GM18517 (cell line): Measurements from ENCODE around the gene DRC3.
"Not testable (repeated sequence)": the region's sequence is repeated elsewhere in the genome, so short reads cannot be mapped to it uniquely, and the experiment has no call there.

Experiments used
- ATAC-seq: cut with Tn5 transposase; IDR thresholded peaks from one replicate; pipeline ENCODE4 v1.9.1; 2021; ENCODE audit warnings: mild to moderate bottlenecking, moderate library complexity; ENCODE audit not compliant: unreplicated experiment

DRC3 gene

GRCh38 chr17:17941015-17941414 lies 31.6 kb upstream of the DRC3 start:
- no peak for ATAC-seq

- no peak for ATAC-seq
These were observed 29.8 kb upstream of the DRC3 start for GRCh38 chr17:17942846-17943245.

GRCh38 chr17:17943281-17943984 lies 29.2 kb upstream of the DRC3 start:
- no peak for ATAC-seq

DNA sequence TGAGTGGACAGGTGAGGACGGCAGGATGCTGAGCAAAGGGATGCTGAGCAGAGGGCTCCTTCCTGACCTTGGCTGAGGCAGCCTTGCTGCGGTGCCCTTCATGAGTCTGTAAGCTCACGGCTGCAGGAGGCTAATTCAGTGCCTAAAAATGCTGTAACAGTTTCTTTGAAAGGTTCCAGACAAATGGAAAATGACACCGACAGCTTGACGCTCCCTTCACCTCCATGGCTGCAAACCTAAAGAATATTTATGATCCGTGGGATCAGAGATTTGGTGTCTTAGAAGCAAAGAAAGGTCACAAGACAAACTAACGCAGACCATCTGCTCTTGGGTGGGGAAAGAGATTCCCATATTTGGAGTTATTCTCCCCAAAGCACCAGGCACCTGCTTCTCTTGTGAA lies 28.4 kb upstream of the DRC3 start:
- ATAC-seq: no peak

DNA sequence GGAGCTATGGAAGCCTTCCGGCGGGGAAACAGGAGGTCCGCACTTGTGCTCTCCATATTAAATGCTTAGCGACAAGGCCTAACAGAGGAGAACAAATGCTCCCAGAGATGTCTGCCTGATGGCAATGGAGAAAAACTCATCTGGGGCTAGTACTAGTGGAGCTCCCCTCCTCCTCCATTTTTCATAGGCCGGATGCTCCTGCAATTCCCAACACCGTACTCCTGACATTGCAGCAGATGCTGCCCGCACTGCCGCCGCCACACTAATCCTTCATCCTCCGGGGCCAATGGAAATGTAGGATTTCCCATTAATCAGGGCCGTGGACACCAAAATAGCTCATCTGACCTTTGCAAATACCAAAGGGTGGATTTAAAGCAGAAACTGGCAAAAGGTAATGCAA lies 27.9 kb upstream of the DRC3 start:
- ATAC-seq: no peak

GRCh38 chr17:17946093-17946492 lies 26.6 kb upstream of the DRC3 start:
- ATAC-seq: no peak

DNA sequence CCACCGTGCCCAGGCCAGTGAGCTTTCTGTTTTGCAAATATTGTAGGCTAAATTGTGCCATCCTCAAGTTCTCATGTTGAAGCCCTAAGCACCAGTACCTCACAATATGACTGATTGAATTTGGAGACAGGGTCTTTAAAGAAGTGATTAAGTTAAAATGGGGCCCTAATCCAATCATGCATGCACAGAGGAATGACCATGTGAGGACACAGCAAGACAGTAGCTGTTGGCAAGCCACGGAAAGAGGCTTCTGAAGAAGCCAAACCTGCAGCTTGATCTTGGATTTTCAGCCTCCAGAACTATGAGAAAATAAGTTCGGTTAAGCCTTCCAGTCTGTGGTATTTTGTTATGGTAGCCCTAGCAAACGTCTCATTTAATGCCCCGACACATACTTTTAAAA lies 25.4 kb upstream of the DRC3 start:
- ATAC-seq: no peak

- ATAC-seq: no peak
These were observed 24.7 kb upstream of the DRC3 start for GRCh38 chr17:17947966-17948365.

GRCh38 chr17:17950347-17950746 lies 22.3 kb upstream of the DRC3 start:
- ATAC-seq: no peak

DNA sequence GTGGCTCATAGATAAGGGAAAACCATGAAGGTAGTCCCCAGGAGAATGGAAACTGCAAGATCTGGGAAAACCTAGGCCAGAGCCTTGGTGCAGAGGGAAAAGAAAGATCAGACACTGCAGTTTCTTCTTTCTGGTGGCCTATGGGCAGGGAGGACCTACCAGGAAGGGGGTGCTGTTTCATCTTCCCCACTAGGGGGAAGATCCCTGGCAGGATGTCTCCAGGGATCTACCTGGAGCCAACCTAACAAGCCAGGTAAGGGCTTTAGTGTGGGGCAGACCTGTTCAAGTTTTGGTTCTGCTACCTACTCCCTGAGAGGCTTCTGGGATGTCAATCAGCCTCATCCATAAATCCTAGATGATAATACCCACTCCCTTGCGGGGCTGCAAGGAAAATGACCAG lies 21.9 kb upstream of the DRC3 start:
- no peak for ATAC-seq

GRCh38 chr17:17951524-17951923 lies 21.1 kb upstream of the DRC3 start:
- no peak for ATAC-seq

DNA sequence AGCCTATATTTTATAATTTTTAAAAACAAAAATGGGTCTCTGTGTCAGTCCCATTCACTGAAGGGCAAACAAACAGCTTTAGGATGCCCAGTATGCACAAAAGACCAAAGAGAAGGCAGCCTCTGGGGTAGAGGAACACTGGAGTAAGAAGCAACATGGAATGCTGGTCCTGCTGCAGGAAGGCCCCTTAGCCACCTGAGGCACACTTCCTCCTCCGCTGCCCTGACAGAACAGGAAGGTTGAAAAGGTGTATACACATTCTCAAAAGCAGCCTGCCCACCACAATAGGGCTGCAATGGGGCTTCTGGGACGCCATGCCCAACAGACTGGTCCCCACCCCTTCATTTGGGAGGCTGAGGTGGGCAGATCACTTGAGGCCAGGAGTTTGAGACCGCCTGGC lies 20.0 kb upstream of the DRC3 start:
- no peak for ATAC-seq

- no peak for ATAC-seq
These were observed 18.6 kb upstream of the DRC3 start for GRCh38 chr17:17954079-17954478.

DNA sequence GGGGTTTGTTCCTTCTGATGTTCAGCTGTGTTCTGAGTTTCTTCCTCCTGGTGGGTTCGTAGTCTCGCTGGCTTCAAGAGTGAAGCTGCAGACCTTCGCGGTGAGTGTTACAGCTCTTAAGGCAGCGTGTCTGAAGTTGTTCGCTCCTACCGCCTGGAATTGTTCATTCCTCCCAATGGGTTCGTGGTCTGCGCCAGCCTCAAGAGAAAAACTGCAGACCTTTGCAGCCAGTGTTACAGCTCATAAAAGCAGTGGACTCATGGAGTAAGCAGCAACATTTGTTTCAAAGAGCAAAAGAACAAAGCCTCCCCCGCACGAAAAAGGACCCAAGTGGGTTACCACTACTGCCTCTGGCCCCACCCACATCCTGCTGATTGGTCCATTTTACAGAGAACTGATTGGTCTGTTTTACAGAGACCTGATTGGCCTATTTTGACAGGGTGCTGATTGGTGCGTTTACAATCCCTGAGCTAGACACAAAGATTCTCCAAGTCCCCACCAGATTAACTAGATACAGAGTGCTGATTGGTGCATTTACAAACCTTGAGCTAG lies 16.8 kb upstream of the DRC3 start:
- ATAC-seq: not testable (repeated sequence)

DNA sequence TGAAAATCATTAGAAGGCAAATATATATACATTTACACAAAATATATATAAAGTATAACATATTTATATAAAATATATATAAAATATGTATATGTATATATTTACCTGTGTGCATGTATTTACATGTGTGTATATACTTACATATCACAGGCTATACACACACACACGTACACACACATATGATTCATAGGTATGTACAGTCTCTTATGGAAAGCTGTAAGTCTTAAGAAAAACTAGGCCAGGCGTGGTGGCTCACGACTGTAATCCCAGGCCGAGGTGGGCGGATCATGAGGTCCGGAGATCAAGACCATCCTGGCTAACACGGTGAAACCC lies 15.1 kb upstream of the DRC3 start:
- ATAC-seq: no peak

DNA sequence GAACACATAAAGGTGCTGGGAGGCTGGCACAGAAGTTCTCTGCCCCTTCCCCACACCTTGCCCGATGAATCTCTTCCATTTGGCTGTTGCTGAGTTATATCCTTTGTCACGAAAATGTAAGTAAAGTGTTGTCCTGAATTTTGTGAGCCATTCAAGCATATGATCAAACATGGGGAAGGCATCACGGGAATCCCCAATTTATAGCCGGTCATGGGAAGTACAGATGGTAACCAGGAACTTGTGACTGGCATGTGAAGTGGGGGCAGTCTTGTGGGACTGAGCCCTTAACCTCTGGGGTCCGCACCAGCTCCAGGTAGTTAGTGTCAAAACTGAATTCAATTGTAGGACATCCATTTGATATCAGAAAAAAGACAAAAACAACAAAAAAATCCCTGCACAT lies 13.7 kb upstream of the DRC3 start:
- ATAC-seq: no peak

DNA sequence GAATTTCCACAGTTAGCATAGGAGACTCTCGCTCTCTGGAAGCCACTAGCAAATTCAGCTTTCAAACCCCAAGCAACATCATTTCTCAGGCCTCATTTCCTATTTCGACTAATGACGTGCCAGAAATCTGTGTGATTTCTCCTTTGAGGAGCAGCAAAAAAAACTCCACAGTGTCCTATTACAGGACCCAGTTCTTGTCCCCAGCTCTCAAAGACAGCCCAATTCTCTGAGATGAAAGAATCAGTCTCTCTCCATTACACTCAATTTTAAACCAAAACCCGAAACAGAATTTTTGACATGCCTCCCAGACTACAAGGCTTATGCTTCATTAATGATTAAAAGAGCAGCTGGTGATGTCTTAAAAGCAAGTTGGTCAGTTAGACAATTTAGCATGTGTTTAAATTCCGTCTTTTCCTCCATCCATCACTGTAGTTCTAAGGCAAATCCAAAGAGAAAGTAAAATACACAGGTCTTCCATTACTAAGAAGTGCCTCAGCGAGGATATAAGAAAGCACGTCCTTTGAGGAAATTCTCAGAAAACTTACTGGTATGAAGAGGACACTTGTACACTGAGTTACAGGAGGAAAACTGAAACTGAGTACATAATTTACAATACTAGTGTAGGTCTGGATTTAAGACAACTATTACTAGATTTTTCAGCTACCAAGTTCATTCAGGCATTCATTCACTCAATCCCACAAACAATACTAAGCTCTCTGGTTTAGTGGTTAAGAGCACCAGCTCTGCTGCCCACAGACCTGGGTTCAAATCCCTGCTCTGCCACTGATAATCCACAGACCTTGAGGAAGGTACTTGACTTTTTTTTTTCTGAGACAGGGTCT lies 12.9 kb upstream of the DRC3 start:
- ATAC-seq: peak; percentile 63

GRCh38 chr17:17960500-17961030 lies 12.1 kb upstream of the DRC3 start:
- no peak for ATAC-seq

GRCh38 chr17:17963066-17963465 lies 9.6 kb upstream of the DRC3 start:
- ATAC-seq: no peak

DNA sequence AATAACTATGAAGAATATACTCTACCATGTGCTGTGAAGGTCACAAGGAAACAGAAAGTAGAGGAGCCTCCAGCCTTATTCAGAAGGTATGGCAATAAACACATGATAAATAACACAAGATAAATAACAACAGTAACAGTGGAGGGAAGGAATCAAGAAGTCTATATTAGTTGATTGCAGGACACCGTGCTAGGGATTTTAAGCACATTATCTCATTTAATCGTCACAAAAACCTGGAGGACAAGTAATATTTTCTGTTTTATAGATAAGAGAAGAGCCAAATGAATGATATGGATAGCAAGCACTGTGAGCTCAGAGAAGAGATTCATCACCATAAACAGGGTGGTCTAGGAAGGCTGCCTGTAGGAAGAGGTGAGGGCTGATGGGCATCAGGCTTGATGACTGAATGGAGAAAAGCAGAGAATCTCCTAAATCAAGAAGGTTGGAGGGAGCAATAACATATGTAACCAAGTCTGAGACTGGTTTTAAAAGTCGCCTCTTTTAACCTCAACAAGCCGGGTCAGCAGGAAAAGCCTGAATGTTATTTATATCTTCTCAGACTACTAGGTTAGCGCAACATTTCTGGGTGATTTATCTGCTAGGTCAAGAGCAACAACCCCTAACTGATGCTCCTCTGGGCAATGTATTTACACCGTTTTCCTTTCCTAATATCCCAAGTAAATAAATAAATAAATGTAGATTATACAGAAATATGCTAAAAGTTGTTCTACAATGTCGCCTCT lies 8.8 kb upstream of the DRC3 start:
- ATAC-seq: no peak

- no peak for ATAC-seq
These were observed 8.0 kb upstream of the DRC3 start for GRCh38 chr17:17964710-17965109.
